Effector memory CD4-positive, alpha-beta T cell (primary cell): ENCODE measurements around the gene GIGYF1.

Experiments used
- DNase-seq, 3 donors: peaks; one replicate each; pipeline ENCODE4 v3.0.0-alpha.2; 2020
- H3K27ac ChIP-seq: 2 replicates; pipeline ENCODE4 v1.7.0; 2013; ENCODE audit warnings: mild to moderate bottlenecking, low read length, moderate library complexity; ENCODE audit not compliant: insufficient read depth, poor library complexity, severe bottlenecking
- H3K27me3 ChIP-seq: replicated peaks from 2 replicates; pipeline ENCODE4 v1.7.0; 2013; ENCODE audit warnings: mild to moderate bottlenecking, low read length; ENCODE audit not compliant: insufficient read depth, control insufficient read depth, poor library complexity, severe bottlenecking
- H3K36me3 ChIP-seq: 2 replicates; pipeline ENCODE4 v1.7.0; 2013; ENCODE audit warnings: mild to moderate bottlenecking, low read length, moderate library complexity; ENCODE audit not compliant: control insufficient read depth, insufficient read depth
- H3K4me1 ChIP-seq: 2 replicates; pipeline ENCODE4 v1.7.0; 2013; ENCODE audit warnings: low read length, mild to moderate bottlenecking; ENCODE audit not compliant: control insufficient read depth, insufficient read depth, poor library complexity, severe bottlenecking
- H3K4me3 ChIP-seq: 2 replicates; pipeline ENCODE4 v1.7.0; 2013; ENCODE audit warnings: low read length, low read depth, mild to moderate bottlenecking; ENCODE audit not compliant: insufficient read depth, poor library complexity, severe bottlenecking
- H3K9me3 ChIP-seq: 2 replicates; pipeline ENCODE4 v1.7.0; 2013; ENCODE audit warnings: mild to moderate bottlenecking, low read length, moderate library complexity; ENCODE audit not compliant: control insufficient read depth

GIGYF1 gene

DNA sequence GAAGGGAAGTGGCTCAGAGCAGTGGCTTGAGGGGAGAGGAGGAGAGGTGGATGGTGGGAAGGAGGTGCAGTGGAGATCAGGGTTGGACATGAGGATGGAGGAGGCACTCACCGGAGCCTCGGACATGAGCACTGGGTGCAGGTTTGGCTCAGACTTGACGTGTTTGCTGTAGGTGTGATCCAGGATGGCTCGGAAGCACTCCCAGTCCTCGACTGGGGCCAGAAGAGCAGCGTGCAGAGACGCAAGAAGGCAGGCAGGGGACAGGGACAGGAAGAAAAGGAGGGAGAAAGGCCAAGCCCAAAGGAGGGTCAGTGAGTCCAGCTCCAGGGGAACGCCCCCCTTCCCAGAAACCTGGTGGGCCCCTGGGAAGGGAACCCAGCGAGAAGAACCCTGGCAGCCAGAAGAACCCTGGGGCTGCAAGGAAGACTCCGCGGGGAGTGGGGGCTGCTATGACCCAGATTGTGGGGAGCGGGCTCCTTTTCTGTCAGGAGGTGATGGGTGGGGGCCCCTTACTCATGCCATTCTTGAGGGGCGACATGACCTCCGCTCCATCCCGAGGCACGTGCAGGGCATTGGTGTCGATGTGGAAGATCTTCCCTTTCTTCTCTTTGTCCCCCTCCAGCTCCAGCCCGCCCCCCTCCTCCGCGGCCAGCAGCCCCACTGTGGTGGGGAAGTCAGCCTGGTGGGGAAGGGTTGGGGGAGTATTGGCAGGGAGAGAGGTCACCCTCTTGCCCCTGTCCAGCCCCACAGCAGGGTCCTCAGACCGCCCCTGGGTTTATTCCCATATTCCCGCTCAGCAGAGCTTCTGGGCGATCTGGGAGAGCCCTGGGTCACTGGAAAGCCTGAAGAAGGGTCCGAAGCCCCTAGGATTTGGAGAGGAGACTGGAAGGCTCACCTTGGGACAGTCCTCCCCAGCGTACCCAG lies 38.9 kb downstream of the GIGYF1 start:
- no peak for DNase-seq
- H3K9me3 ChIP-seq, result no peaks in the 10 kb centered on the region
- no peak overlapping the region for H3K4me3 ChIP-seq
- H3K27me3 ChIP-seq, result peaks cover 26% of the 10 kb centered on the region
- no peak overlapping the region for H3K27ac ChIP-seq
- H3K36me3 ChIP-seq, result no peaks in the 10 kb centered on the region
- peaks cover 6% of the 10 kb centered on the region for H3K4me1 ChIP-seq

DNA sequence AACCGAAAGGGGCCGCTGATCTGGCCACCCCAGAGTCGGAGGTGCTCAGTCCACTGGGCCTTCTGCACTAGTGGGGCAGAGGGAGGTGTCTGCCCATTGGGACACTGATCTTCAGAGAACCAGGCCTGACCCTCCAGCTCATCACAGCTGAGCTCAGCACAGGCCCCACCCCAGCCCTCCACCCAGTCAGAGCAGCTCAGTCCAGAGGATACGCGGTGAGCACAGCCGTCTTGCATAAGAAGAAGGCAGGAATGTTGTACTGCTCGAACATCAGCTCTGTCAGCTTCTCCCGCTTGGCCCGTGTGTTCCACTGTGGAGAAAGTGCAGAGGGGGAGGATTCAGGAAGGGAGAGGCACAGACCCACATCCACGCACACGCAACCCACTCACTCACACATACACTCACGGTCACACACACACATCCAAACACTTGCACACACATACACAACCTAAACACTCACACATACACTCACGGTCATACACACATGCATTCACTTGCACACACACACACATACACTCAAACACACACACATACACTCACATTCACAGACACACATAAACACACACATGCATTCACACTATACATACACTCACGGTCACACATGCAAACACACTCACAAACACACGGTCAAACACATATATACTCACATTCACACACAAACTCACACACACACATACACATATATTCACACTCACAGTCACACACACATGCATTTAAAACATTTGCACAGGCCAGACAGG lies 44.1 kb downstream of the GIGYF1 start:
- no peak for DNase-seq
- no peaks in the 10 kb centered on the region for H3K36me3 ChIP-seq
- H3K4me1 ChIP-seq, result no peaks in the 10 kb centered on the region
- H3K27me3 ChIP-seq, result peaks cover 6% of the 10 kb centered on the region
- no peak overlapping the region for H3K27ac ChIP-seq
- no peaks in the 10 kb centered on the region for H3K9me3 ChIP-seq
- H3K4me3 ChIP-seq, result no peak overlapping the region

DNA sequence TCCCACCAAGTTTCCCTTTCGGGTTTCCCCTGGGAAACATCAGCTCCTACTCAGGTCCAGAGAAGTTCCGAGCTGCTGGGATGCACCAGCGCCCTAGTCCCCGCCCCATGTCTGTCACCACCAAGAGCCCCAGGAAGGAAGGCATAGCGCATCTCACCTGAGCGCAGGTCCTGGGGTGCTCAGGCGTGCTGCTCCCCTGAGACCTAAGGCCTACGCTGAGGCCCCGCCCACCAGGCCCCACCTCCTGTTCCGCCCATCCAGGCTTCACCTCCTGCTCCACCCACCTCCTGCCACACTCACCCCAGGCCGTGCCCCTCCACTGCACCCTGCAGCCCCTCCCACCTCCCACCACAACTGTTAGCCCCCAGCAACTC lies 51.5 kb downstream of the GIGYF1 start:
- no peak for DNase-seq
- Histone ChIP-seq H3K27me3 (no peaks in the 10 kb centered on the region), H3K4me3 (no peak overlapping the region), H3K9me3 (no peaks in the 10 kb centered on the region), H3K4me1 (no peaks in the 10 kb centered on the region), H3K36me3 (no peaks in the 10 kb centered on the region), H3K27ac (no peak overlapping the region)

GRCh38 chr7:100641860-100642533 lies 52.1 kb downstream of the GIGYF1 start:
- no peak for DNase-seq
- H3K4me3 ChIP-seq, result no peak overlapping the region
- H3K27me3 ChIP-seq, result no peaks in the 10 kb centered on the region
- no peaks in the 10 kb centered on the region for H3K4me1 ChIP-seq
- no peak overlapping the region for H3K27ac ChIP-seq
- H3K36me3 ChIP-seq, result no peaks in the 10 kb centered on the region
- no peaks in the 10 kb centered on the region for H3K9me3 ChIP-seq

GRCh38 chr7:100641463-100641859 lies 52.6 kb downstream of the GIGYF1 start, which contains the start of gene TFR2:
TSS of gene TFR2 (minus strand) at chr7:100641552. CDS start at chr7:100641509, 43 bp downstream.
- Histone ChIP-seq H3K27ac (no peak within 1 kb of the TSS), H3K36me3 (no peaks in the 10 kb centered on the region), H3K27me3 (no peaks in the 10 kb centered on the region), H3K4me3 (no peak within 1 kb of the TSS), H3K4me1 (no peaks in the 10 kb centered on the region), H3K9me3 (no peaks in the 10 kb centered on the region)
- DNase-seq, result no peak

DNA sequence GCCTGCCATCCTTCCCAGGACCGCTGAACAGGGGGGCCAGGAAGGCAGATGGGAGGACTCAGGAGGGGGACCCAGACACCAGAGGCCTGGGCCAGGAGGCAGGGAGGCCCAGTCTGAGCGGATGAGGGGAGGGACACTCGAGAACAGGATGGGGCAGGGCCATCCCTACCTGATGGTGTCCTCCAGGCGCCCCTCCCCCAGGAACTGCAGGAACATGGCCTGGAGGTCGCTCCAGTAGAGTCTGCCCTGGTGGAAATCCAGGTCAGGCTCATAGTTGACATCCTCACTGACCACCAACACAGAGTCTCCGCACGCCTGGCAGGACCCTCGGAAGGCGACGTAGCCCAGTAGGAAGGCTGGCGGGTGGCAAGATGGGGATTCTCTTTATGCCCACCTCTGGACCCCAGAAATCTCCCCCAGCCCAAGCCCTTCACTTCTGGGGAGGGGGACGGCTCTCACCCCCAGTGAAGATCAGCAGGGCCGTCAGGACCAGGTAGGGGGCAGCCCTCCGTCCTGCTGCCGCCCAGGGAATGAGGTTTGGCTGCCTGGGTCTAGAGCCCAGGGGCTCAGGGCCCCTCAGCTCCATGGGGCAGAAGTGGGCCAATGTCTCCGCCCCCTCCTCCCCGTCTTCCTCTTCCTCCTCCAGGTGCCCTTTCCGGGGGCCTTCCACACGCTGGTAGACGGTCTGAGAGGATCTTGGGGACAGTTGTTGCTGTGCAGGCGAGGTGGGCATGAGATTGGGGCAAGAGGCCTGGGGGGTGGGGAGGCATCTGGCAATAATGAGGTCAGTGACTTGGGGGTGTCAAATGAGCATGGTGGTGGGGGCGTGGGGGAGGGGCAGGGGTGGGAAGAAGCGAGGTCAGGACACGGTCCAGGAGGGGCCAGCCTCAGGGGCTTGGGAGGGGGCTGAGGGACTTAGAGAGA lies 53.3 kb downstream of the GIGYF1 start:
- Histone ChIP-seq H3K9me3 (no peaks in the 10 kb centered on the region), H3K4me1 (no peaks in the 10 kb centered on the region), H3K4me3 (no peak overlapping the region), H3K27me3 (no peaks in the 10 kb centered on the region), H3K36me3 (no peaks in the 10 kb centered on the region), H3K27ac (no peak overlapping the region)
- DNase-seq, result no peak

DNA sequence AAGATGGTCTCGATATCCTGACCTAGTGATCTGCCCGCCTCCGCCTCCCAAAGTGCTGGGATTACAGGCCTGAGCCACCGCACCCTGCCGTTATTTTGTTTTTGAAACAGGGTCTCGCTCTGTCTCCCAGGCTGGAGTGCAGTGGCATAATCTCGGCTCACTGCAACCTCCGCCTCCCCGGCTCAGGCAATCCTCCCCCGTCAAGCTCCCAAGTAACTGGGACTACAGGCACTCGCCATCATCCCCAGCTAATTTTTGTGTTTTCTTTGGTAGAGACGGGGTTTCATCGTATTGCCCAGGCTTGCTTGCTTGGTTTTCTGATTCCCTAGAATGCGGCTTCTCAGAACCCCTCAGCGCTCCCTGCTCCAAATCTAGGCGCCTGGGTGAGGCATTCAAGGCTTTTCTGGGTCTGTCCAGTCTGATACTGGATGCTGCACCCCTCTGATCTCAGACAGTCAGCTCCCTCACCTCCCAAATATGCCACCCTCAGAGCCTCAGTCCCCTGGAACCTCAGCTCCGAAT lies 54.0 kb downstream of the GIGYF1 start:
- Histone ChIP-seq H3K36me3 (no peaks in the 10 kb centered on the region), H3K27ac (no peak overlapping the region), H3K4me3 (no peak overlapping the region), H3K4me1 (no peaks in the 10 kb centered on the region), H3K27me3 (no peaks in the 10 kb centered on the region), H3K9me3 (no peaks in the 10 kb centered on the region)
- DNase-seq, result no peak

- H3K27ac ChIP-seq, result peak overlapping the region; percentile 49
- H3K4me1 ChIP-seq, result peaks cover 9% of the 10 kb centered on the region
- DNase-seq, result peak; percentile 30 to 48 (median 38)
- H3K4me3 ChIP-seq, result peak overlapping the region; percentile 78
- no peaks in the 10 kb centered on the region for H3K36me3 ChIP-seq
- no peaks in the 10 kb centered on the region for H3K9me3 ChIP-seq
- H3K27me3 ChIP-seq, result no peaks in the 10 kb centered on the region
Observed at GRCh38 chr7:100632951-100633717, 60.9 kb downstream of the GIGYF1 start.
